ENCODE data around the gene LYRM1.

GRCh38 chr16:20857281-20857680 lies 43.3 kb upstream of the LYRM1 start:
- no peak for TF ChIP-seq POLR2A (IDR thresholded peaks at IDR 0.05; ENCODE audit: low read depth, low read length)
- TF ChIP-seq SMC3 (IDR thresholded peaks at IDR 0.05; ENCODE audit: low read depth, low read length) = no peak
- TF ChIP-seq CTCF (conservative IDR thresholded peaks at IDR 0.05; ENCODE audit: low read depth, low read length) = no peak
- TF ChIP-seq, protein P1, sequence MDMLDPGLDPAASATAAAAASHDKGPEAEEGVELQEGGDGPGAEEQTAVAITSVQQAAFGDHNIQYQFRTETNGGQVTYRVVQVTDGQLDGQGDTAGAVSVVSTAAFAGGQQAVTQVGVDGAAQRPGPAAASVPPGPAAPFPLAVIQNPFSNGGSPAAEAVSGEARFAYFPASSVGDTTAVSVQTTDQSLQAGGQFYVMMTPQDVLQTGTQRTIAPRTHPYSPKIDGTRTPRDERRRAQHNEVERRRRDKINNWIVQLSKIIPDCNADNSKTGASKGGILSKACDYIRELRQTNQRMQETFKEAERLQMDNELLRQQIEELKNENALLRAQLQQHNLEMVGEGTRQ (IDR thresholded peaks at IDR 0.05; ENCODE audit: low read depth, low read length) = no peak
- TF ChIP-seq CEBPB (IDR thresholded peaks at IDR 0.05; ENCODE audit: low read depth, low read length) = no peak

Measured in IMR-90 (cell line).